Activated CD4-positive, CD25-positive, alpha-beta regulatory T cell treated with anti-CD3 and anti-CD28 coated beads, Interleukin-2, amount 50 U/mL, for 72 hours (primary cell): Measurements from ENCODE around the gene KLHL33.
"Not testable (repeated sequence)": the region's sequence is repeated elsewhere in the genome, so short reads cannot be mapped to it uniquely, and the experiment has no call there.

Experiments used
- DNase-seq: peaks from one replicate; pipeline ENCODE4 v3.0.0; 2021

KLHL33 gene

GRCh38 chr14:20446889-20447288 lies 10.9 kb upstream of the KLHL33 start:
- no peak for DNase-seq

- not testable (repeated sequence) for DNase-seq
These were observed 7.7 kb upstream of the KLHL33 start for GRCh38 chr14:20443650-20444049.

GRCh38 chr14:20441461-20441860 lies 5.5 kb upstream of the KLHL33 start:
- no peak for DNase-seq

GRCh38 chr14:20440882-20441281 lies 4.9 kb upstream of the KLHL33 start:
- no peak for DNase-seq

- DNase-seq = no peak
These were observed 4.5 kb upstream of the KLHL33 start for GRCh38 chr14:20440465-20440864.

- DNase-seq = no peak
These were observed 2.7 kb upstream of the KLHL33 start for GRCh38 chr14:20438664-20439063.

- no peak for DNase-seq
These were observed 393 bp upstream of the KLHL33 start for GRCh38 chr14:20436363-20436755.

GRCh38 chr14:20434701-20435581 lies 1.0 kb downstream of the KLHL33 start:
- no peak for DNase-seq

GRCh38 chr14:20429801-20430669 lies 5.9 kb downstream of the KLHL33 start:
- no peak for DNase-seq

GRCh38 chr14:20428802-20429201 lies 7.2 kb downstream of the KLHL33 start:
- no peak for DNase-seq

- no peak for DNase-seq
These were observed 8.0 kb downstream of the KLHL33 start for GRCh38 chr14:20428010-20428365.

- DNase-seq = no peak
These were observed 8.5 kb downstream of the KLHL33 start for GRCh38 chr14:20427231-20428009.

GRCh38 chr14:20424851-20425250 lies 11.1 kb downstream of the KLHL33 start:
- DNase-seq = no peak

GRCh38 chr14:20422886-20423285 lies 13.1 kb downstream of the KLHL33 start:
- DNase-seq = no peak

- DNase-seq = no peak
These were observed 14.7 kb downstream of the KLHL33 start for GRCh38 chr14:20421267-20421666.

GRCh38 chr14:20419419-20419818 lies 16.5 kb downstream of the KLHL33 start:
- no peak for DNase-seq

GRCh38 chr14:20418501-20418909 lies 17.5 kb downstream of the KLHL33 start:
- no peak for DNase-seq

GRCh38 chr14:20417250-20418186 lies 18.4 kb downstream of the KLHL33 start:
- DNase-seq = no peak

- DNase-seq = no peak
These were observed 19.7 kb downstream of the KLHL33 start for GRCh38 chr14:20416223-20416622.

- no peak for DNase-seq
These were observed 20.2 kb downstream of the KLHL33 start for GRCh38 chr14:20415782-20416206.

GRCh38 chr14:20413744-20414082 lies 22.3 kb downstream of the KLHL33 start:
- no peak for DNase-seq
